GM12878 (cell line): ENCODE measurements around the gene VGLL4. TPM values are rescaled to one million over a fixed set of nuclear protein-coding genes. Genes with fewer than 3 reads are reported as not detected.

Experiments used
- ATAC-seq: fragments of 200-7000 bp; cut with Tn5 transposase; 3 replicates; pipeline ENCODE4 v1.9.1; 2020; ENCODE audit warnings: mild to moderate bottlenecking, moderate library complexity
- BruUV-seq: library from RNA; stranded (reverse); fragments of 400-500 nt; replicated peaks from 2 replicates; lab custom pipeline; 2021; lab: Mats Ljungman, UMichigan
- CTCF ChIA-PET: fragments of 300-600 bp; sonication (Branson Sonifier 250); formaldehyde crosslinking; extraction: SDS; loops from one replicate; lab custom pipeline; 2021; ENCODE audit warnings: inconsistent platforms; lab: Yijun Ruan, JAX
- POLR2A ChIA-PET: fragments of 350-600 bp; formaldehyde crosslinking; extraction: SDS; loops from one replicate; lab custom pipeline; 2021; ENCODE audit warnings: inconsistent platforms; lab: Charles Lee
- RAD21 ChIA-PET: fragments of 300-600 bp; sonication (Branson Sonifier 250); formaldehyde crosslinking; loops from one replicate; lab custom pipeline; 2023; ENCODE audit warnings: antibody characterized with exemption; ENCODE audit not compliant: unreplicated experiment; lab: Charles Lee
- SMC1A ChIA-PET: fragments of 300-600 bp; sonication (Branson Sonifier 250); formaldehyde crosslinking; loops from one replicate; lab custom pipeline; 2023; ENCODE audit not compliant: unreplicated experiment, uncharacterized antibody; lab: Charles Lee
- DNase-seq: peaks from one replicate; pipeline ENCODE4 v3.0.0-alpha.2; 2011; ENCODE audit warnings: low read depth, low spot score
- FAIRE-seq: peaks from 3 replicates; lab custom pipeline; 2011; peaks lifted over from hg19 to GRCh38; lab: Jason Lieb, UNC
- H2AFZ ChIP-seq: 2 replicates; pipeline ENCODE4 v1.6.0; 2011; ENCODE audit warnings: low read depth, low read length, control low read depth; ENCODE audit not compliant: control insufficient read depth
- H3K27ac ChIP-seq: 2 replicates; pipeline ENCODE4 v1.5.1; 2011; ENCODE audit warnings: control low read depth; ENCODE audit not compliant: control insufficient read depth, insufficient read depth
- H3K27me3 ChIP-seq, 2 experiments: replicated peaks in 1 of 2; 2 replicates each; pipeline versions ENCODE4 v1.6.0 to v1.6.1; 2011; ENCODE audit warnings: low read length in 1 of 2; ENCODE audit not compliant: control insufficient read depth in 2 of 2, insufficient read depth in 2 of 2
- H3K36me3 ChIP-seq, 2 experiments: 2 replicates each; pipeline ENCODE4 v1.5.1; 2011; ENCODE audit warnings: low read length in 1 of 2; ENCODE audit not compliant: control insufficient read depth in 2 of 2, insufficient read depth in 2 of 2
- H3K4me1 ChIP-seq: 2 replicates; pipeline ENCODE4 v1.6.1; 2011; ENCODE audit warnings: mild to moderate bottlenecking, low read length, moderate library complexity, mixed read lengths; ENCODE audit not compliant: control insufficient read depth, insufficient read depth
- H3K4me2 ChIP-seq: 2 replicates; pipeline ENCODE4 v1.6.0; 2011; ENCODE audit warnings: control low read depth; ENCODE audit not compliant: control insufficient read depth, insufficient read depth
- H3K4me3 ChIP-seq: fragments of 200-600 bp; sonication (generic); 2 replicates; pipeline ENCODE4 v1.5.1; 2016
- H3K79me2 ChIP-seq: 2 replicates; pipeline ENCODE4 v1.6.0; 2011; ENCODE audit warnings: low read length; ENCODE audit not compliant: control insufficient read depth, insufficient read depth
- H3K9ac ChIP-seq: 2 replicates; pipeline ENCODE4 v1.8.0; 2011; ENCODE audit warnings: low read length, control low read depth, mixed read lengths; ENCODE audit not compliant: control insufficient read depth, insufficient read depth
- H3K9me3 ChIP-seq: replicated peaks from 3 replicates; pipeline ENCODE4 v1.5.1; 2011; ENCODE audit warnings: mild to moderate bottlenecking, low read length; ENCODE audit not compliant: control insufficient read depth, insufficient read depth
- H4K20me1 ChIP-seq: 2 replicates; pipeline ENCODE4 v1.6.0; 2011; ENCODE audit not compliant: control insufficient read depth, insufficient read depth
- BMI1 ChIP-seq: fragments of 450-650 bp; IDR thresholded peaks from 2 replicates; pipeline ENCODE4 v1.6.1; 2016; ENCODE audit warnings: mild to moderate bottlenecking, moderate library complexity, borderline replicate concordance
- LARP7 ChIP-seq: fragments of 450-650 bp; IDR thresholded peaks from 2 replicates; pipeline ENCODE4 v1.6.1; 2017; ENCODE audit warnings: mild to moderate bottlenecking
- MEF2A ChIP-seq: IDR thresholded peaks from 2 replicates; pipeline ENCODE4 v1.6.1; 2011; ENCODE audit warnings: low read depth, mild to moderate bottlenecking, low read length, moderate library complexity; ENCODE audit not compliant: insufficient read depth
- MEF2B ChIP-seq: fragments of 450-650 bp; IDR thresholded peaks from 2 replicates; pipeline ENCODE4 v1.6.1; 2018; ENCODE audit warnings: mild to moderate bottlenecking, moderate library complexity; ENCODE audit not compliant: partially characterized antibody, poor library complexity, severe bottlenecking
- RB1 ChIP-seq: fragments of 450-650 bp; formaldehyde crosslinking; IDR thresholded peaks from 2 replicates; pipeline ENCODE4 v1.6.1; 2017; ENCODE audit warnings: mild to moderate bottlenecking, borderline replicate concordance
- SP1 ChIP-seq: IDR thresholded peaks from one replicate; pipeline ENCODE4 v1.6.1; 2011; ENCODE audit warnings: low read depth, low read length
- SUPT20H ChIP-seq: IDR thresholded peaks from 2 replicates; pipeline ENCODE4 v1.6.1; 2011; ENCODE audit warnings: low read depth, mild to moderate bottlenecking, low read length, moderate library complexity, borderline replicate concordance; ENCODE audit not compliant: control insufficient read depth
- TAF1 ChIP-seq: IDR thresholded peaks from 2 replicates; pipeline ENCODE4 v1.6.1; 2011; ENCODE audit warnings: mild to moderate bottlenecking, low read depth, low read length, borderline replicate concordance
- ZBTB4 ChIP-seq: fragments of 450-650 bp; formaldehyde crosslinking; IDR thresholded peaks from 2 replicates; pipeline ENCODE4 v1.4.0; 2022; ENCODE audit warnings: mild to moderate bottlenecking, moderate library complexity
- WGBS: methylation state at CpG from one replicate; pipeline ENCODE4 v1.1.6; 2016; ENCODE audit warnings: low lambda C conversion rate; ENCODE audit not compliant: insufficient replicate concordance, insufficient coverage; ENCODE audit errors: missing lambda C conversion rate; 5-methylcytosine and 5-hydroxymethylcytosine counted together
- in situ Hi-C: fragments of 300-500 bp; cut with MboI; formaldehyde crosslinking; loops from 9 replicates; pipeline ENCODE4 v1.14.3; 2018; ENCODE audit warnings: mixed read lengths
- intact Hi-C: fragments of 100-400 bp; cut with micrococcal nuclease; formaldehyde crosslinking; loops from one replicate; pipeline ENCODE4 v1.14.2; 2022; ENCODE audit not compliant: unreplicated experiment
- polyA plus RNA-seq, 11 experiments: library from polyadenylated mRNA; depleted of rRNA in 4 of 11; unstranded in 6 of 11; stranded (reverse) in 5 of 11; fragments of >200 nt; fragmentation: Nextera tagmentation in 4 of 11; fragmentation: Illumina TruSeq in 1 of 11; extraction: Ambion mirVana in 4 of 11; extraction: Trizol in 1 of 11; gene quantifications; 1 replicate in 1 of 11; 2 replicates in 10 of 11; pipeline versions ENCODE4 v1.2.1 to v1.2.3, GENCODE V29; 2011 to 2016; ENCODE audit warnings: inconsistent platforms in 2 of 11, missing spikeins in 2 of 11, low read depth in 1 of 11
- total RNA-seq, 4 experiments: library from RNA; depleted of rRNA in 3 of 4; stranded (reverse); fragments of >200 nt in 3 of 4; fragmentation: Illumina TruSeq in 1 of 4; extraction: Trizol in 1 of 4; gene quantifications; 2 replicates each; pipeline versions ENCODE4 v1.2.1 to v1.2.3, GENCODE V29; 2013 to 2021
- TF ChIP-seq, protein P1 (sequence below): fragments of 150-350 bp; IDR thresholded peaks from 2 replicates; pipeline ENCODE4 v1.6.1; 2016; ENCODE audit warnings: low read depth, low read length
- TF ChIP-seq, protein P2 (sequence below): IDR thresholded peaks from 2 replicates; pipeline ENCODE4 v1.6.1; 2012; ENCODE audit warnings: low read depth, low read length, improper control_type of control experiment
- TF ChIP-seq, protein P3 (sequence below): IDR thresholded peaks from 2 replicates; pipeline ENCODE4 v1.6.1; 2011; ENCODE audit warnings: borderline replicate concordance, low read depth, mild to moderate bottlenecking, moderate library complexity, low read length; ENCODE audit not compliant: insufficient read depth, poor library complexity, severe bottlenecking
- TF ChIP-seq, protein P4 (sequence below): IDR thresholded peaks from 2 replicates; pipeline ENCODE4 v1.6.1; 2011; ENCODE audit warnings: low read depth, low read length, improper control_type of control experiment, borderline replicate concordance

VGLL4 gene
- total and polyA plus RNA-seq, 10 of the 15 experiments (the other 5 are each of a cell fraction or from before 2014, with no cell fraction given): 0.44 to 38.1 (median 16.1) TPM

DNA sequence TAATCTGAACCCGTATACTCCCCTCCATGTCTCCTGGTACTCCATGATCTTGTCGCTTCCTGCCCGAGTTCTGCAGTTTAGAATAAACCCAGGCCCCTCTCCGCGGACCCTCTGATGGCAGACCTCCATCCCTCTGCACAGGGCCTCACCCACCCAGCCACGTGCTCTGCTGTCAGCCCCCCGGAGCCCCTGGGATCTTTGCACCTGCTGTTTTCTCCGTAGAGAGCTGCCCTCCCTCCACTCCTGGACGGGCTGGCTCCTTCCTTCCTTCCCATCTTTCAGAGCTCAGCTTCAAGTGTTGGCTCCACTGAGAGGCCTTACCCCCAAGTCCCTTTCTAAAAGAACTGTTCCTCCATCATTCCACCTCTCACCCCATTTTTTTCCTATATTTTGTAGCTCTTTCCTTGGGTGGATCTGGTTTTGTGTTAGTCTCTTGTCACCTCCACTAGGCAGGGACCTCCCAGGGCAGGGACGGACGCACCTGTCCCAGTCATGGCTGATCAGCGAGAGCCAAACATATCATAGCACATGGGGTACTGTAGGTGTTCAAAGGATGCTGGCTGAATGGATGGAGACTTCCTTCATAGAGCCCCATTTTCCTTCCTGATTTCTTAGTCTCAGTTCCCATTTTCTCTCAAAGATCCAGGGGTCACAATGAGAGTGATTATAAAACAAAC is 106.6 kb downstream of the VGLL4 start:
- BruUV-seq: no TSS peak
- H4K20me1 ChIP-seq: no peaks in the 10 kb centered on the region
- ChIA-PET RAD21 (no interaction called here), CTCF (no interaction called here), POLR2A (no interaction called here), SMC1A (no interaction called here)
- DNase-seq (no peak), ATAC-seq (no peak), FAIRE-seq (no peak)
- no peak overlapping the region for H3K27ac ChIP-seq
- H3K4me1 ChIP-seq: no peaks in the 10 kb centered on the region
- 76% methylated on average over 12 of the region's 12 CpGs for WGBS
- H3K36me3 ChIP-seq: no peaks in the 10 kb centered on the region
- intact Hi-C loops (no loop called here), in situ Hi-C loops (no loop called here)
- H3K9me3 ChIP-seq: no peaks in the 10 kb centered on the region
- H2AFZ ChIP-seq: no peak overlapping the region
- H3K9ac ChIP-seq: no peak overlapping the region
- no peak overlapping the region for H3K4me2 ChIP-seq
- H3K4me3 ChIP-seq: no peak overlapping the region
- H3K27me3 ChIP-seq: no peaks in the 10 kb centered on the region
- H3K79me2 ChIP-seq: no peaks in the 10 kb centered on the region
- TF ChIP-seq SUPT20H: no peak
- TF ChIP-seq TAF1: no peak
- TF ChIP-seq SP1: no peak
- TF ChIP-seq ZBTB4: no peak
- TF ChIP-seq, protein P1, sequence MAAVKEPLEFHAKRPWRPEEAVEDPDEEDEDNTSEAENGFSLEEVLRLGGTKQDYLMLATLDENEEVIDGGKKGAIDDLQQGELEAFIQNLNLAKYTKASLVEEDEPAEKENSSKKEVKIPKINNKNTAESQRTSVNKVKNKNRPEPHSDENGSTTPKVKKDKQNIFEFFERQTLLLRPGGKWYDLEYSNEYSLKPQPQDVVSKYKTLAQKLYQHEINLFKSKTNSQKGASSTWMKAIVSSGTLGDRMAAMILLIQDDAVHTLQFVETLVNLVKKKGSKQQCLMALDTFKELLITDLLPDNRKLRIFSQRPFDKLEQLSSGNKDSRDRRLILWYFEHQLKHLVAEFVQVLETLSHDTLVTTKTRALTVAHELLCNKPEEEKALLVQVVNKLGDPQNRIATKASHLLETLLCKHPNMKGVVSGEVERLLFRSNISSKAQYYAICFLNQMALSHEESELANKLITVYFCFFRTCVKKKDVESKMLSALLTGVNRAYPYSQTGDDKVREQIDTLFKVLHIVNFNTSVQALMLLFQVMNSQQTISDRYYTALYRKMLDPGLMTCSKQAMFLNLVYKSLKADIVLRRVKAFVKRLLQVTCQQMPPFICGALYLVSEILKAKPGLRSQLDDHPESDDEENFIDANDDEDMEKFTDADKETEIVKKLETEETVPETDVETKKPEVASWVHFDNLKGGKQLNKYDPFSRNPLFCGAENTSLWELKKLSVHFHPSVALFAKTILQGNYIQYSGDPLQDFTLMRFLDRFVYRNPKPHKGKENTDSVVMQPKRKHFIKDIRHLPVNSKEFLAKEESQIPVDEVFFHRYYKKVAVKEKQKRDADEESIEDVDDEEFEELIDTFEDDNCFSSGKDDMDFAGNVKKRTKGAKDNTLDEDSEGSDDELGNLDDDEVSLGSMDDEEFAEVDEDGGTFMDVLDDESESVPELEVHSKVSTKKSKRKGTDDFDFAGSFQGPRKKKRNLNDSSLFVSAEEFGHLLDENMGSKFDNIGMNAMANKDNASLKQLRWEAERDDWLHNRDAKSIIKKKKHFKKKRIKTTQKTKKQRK: no peak
- no peak for TF ChIP-seq MEF2B
- TF ChIP-seq, protein P2, sequence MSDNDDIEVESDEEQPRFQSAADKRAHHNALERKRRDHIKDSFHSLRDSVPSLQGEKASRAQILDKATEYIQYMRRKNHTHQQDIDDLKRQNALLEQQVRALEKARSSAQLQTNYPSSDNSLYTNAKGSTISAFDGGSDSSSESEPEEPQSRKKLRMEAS: no peak
- no peak for TF ChIP-seq BMI1
- TF ChIP-seq LARP7: no peak
- TF ChIP-seq MEF2A: no peak
- TF ChIP-seq, protein P3, sequence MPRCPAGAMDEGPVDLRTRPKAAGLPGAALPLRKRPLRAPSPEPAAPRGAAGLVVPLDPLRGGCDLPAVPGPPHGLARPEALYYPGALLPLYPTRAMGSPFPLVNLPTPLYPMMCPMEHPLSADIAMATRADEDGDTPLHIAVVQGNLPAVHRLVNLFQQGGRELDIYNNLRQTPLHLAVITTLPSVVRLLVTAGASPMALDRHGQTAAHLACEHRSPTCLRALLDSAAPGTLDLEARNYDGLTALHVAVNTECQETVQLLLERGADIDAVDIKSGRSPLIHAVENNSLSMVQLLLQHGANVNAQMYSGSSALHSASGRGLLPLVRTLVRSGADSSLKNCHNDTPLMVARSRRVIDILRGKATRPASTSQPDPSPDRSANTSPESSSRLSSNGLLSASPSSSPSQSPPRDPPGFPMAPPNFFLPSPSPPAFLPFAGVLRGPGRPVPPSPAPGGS: no peak
- no peak for TF ChIP-seq RB1
- TF ChIP-seq, protein P4, sequence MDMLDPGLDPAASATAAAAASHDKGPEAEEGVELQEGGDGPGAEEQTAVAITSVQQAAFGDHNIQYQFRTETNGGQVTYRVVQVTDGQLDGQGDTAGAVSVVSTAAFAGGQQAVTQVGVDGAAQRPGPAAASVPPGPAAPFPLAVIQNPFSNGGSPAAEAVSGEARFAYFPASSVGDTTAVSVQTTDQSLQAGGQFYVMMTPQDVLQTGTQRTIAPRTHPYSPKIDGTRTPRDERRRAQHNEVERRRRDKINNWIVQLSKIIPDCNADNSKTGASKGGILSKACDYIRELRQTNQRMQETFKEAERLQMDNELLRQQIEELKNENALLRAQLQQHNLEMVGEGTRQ: no peak
